Osteocyte (in vitro differentiated cells): Measurements from ENCODE around the gene CSPG4. TPM values are rescaled to one million over a fixed set of nuclear protein-coding genes. Genes with fewer than 3 reads are reported as not detected.
A peak's percentile ranks its signal among the peaks of the same experiment; 100 is the strongest.

Source experiments
- DNase-seq: peaks from one replicate; pipeline ENCODE4 v3.0.0; 2021; ENCODE audit warnings: mixed read lengths; ENCODE audit not compliant: unreplicated experiment; ENCODE audit errors: extremely low spot score
- H3K27ac Mint-ChIP-seq: one replicate; pipeline ENCODE4 v1.8.0; 2021; ENCODE audit warnings: mild to moderate bottlenecking, mixed read lengths; ENCODE audit not compliant: unreplicated experiment
- H3K27me3 Mint-ChIP-seq: one replicate; pipeline ENCODE4 v1.8.0; 2021; ENCODE audit warnings: mixed read lengths; ENCODE audit not compliant: unreplicated experiment
- H3K36me3 Mint-ChIP-seq: one replicate; pipeline ENCODE4 v1.8.0; 2021; ENCODE audit warnings: mixed read lengths; ENCODE audit not compliant: unreplicated experiment
- H3K4me1 Mint-ChIP-seq: one replicate; pipeline ENCODE4 v1.8.0; 2021; ENCODE audit warnings: mixed read lengths; ENCODE audit not compliant: unreplicated experiment
- H3K4me3 Mint-ChIP-seq: one replicate; pipeline ENCODE4 v1.8.0; 2021; ENCODE audit warnings: mild to moderate bottlenecking, moderate library complexity, mixed read lengths; ENCODE audit not compliant: unreplicated experiment
- H3K9me3 Mint-ChIP-seq: one replicate; pipeline ENCODE4 v1.8.0; 2021; ENCODE audit warnings: mixed read lengths; ENCODE audit not compliant: unreplicated experiment
- CTCF ChIP-seq: fragments of 200-600 bp; sonication (generic); IDR thresholded peaks from 2 replicates; pipeline ENCODE4 v1.5.0; 2021; ENCODE audit warnings: antibody characterized with exemption, mild to moderate bottlenecking, moderate library complexity
- total RNA-seq: library from RNA; stranded (reverse); gene quantifications from 2 replicates; pipeline ENCODE4 v1.2.1, GENCODE V29; 2021

Gene CSPG4
- total RNA-seq, 1 donor from 2014 or later, result 43.3 TPM

- DNase-seq, result peak; percentile 94
- no peaks in the 10 kb centered on the region for H3K36me3 Mint-ChIP-seq
Measured at GRCh38 chr15:75625542-75626347, 86.9 kb downstream of the CSPG4 start, which contains the start of gene SNUPN. Gene SNUPN (minus strand): TSS chr15:75625725. CDS start chr15:75621051, 4,674 bp downstream.

More at GRCh38 chr15:75625542-75626347, 86.9 kb downstream of the CSPG4 start, which contains the start of gene SNUPN:
- no peaks in the 10 kb centered on the region for H3K27me3 Mint-ChIP-seq
- no peak for TF ChIP-seq CTCF
- peaks cover 24% of the 10 kb centered on the region for H3K4me1 Mint-ChIP-seq
- peak within 1 kb of the TSS; percentile 88 for H3K4me3 Mint-ChIP-seq
- no peaks in the 10 kb centered on the region for H3K9me3 Mint-ChIP-seq
- H3K27ac Mint-ChIP-seq, result peak within 1 kb of the TSS; percentile 97

Other genes with a start within 250 kb of the CSPG4 start
- 50.1 and 53.4 TPM in 2 replicates for gene PTPN9, start 133.5 kb downstream of the CSPG4 start, total RNA-seq
- 27.0 and 27.9 TPM in 2 replicates for gene SNUPN, start 87.1 kb downstream of the CSPG4 start, total RNA-seq
- 31.9 and 36.5 TPM in 2 replicates for gene IMP3, start 72.6 kb downstream of the CSPG4 start, total RNA-seq
- 36.3 and 36.7 TPM in 2 replicates for gene SNX33, start 64.9 kb downstream of the CSPG4 start, total RNA-seq
- gene UBE2Q2, start 130.6 kb upstream of the CSPG4 start, total RNA-seq, result 42.4 and 43.2 TPM in 2 replicates
- gene FBXO22, start 191.0 kb upstream of the CSPG4 start, total RNA-seq, result 32.7 and 33.9 TPM in 2 replicates